Memory B cell (primary cell): Measurements from ENCODE around the gene GOLIM4.
"Not testable (repeated sequence)": the region's sequence is repeated elsewhere in the genome, so short reads cannot be mapped to it uniquely, and the experiment has no call there.

Source experiments
- ATAC-seq: fragments of 150-1000 bp; cut with Tn5 transposase; 2 replicates; pipeline ENCODE4 v1.10.0; 2021; ENCODE audit warnings: low read depth, mild to moderate bottlenecking, moderate library complexity
- DNase-seq, 2 donors: peaks; one replicate each; pipeline ENCODE4 v3.0.0; 2022; ENCODE audit warnings: low spot score in 2 of 2
- H3K27ac Mint-ChIP-seq: one replicate; pipeline ENCODE4 v1.8.0; 2022; ENCODE audit warnings: mild to moderate bottlenecking, moderate library complexity, mixed read lengths
- H3K27me3 Mint-ChIP-seq: one replicate; pipeline ENCODE4 v1.8.0; 2022; ENCODE audit warnings: mixed read lengths
- H3K36me3 Mint-ChIP-seq: one replicate; pipeline ENCODE4 v1.8.0; 2022; ENCODE audit warnings: mild to moderate bottlenecking, mixed read lengths
- H3K4me1 Mint-ChIP-seq: one replicate; pipeline ENCODE4 v1.8.0; 2022; ENCODE audit warnings: mixed read lengths
- H3K4me3 Mint-ChIP-seq: one replicate; pipeline ENCODE4 v1.8.0; 2022; ENCODE audit warnings: mild to moderate bottlenecking, moderate library complexity, mixed read lengths
- H3K9me3 Mint-ChIP-seq: one replicate; pipeline ENCODE4 v1.8.0; 2022; ENCODE audit warnings: mixed read lengths

The GOLIM4 gene

GRCh38 chr3:168095611-168096209 is at the start of gene GOLIM4:
Gene GOLIM4, minus strand, starts transcription at chr3:168095924. Its CDS starts 639 bp downstream, at chr3:168095285.
- Mint-ChIP-seq H3K27me3 (no peaks in the 10 kb centered on the region), H3K27ac (peak within 1 kb of the TSS; percentile 92), H3K36me3 (no peaks in the 10 kb centered on the region), H3K4me3 (peak within 1 kb of the TSS; percentile 97), H3K4me1 (peaks cover 8% of the 10 kb centered on the region), H3K9me3 (no peaks in the 10 kb centered on the region)
- DNase-seq (peak; percentile 69 to 78), ATAC-seq (peak; percentile 67)

GRCh38 chr3:168141405-168141998 is 45.8 kb upstream of the GOLIM4 start:
- ATAC-seq (peak; percentile 91), DNase-seq (peak in 1 of 2 donors; percentile 11)
- Mint-ChIP-seq H3K36me3 (no peaks in the 10 kb centered on the region), H3K27ac (peak overlapping the region; percentile 86), H3K27me3 (no peaks in the 10 kb centered on the region), H3K4me3 (peak overlapping the region; percentile 71), H3K9me3 (no peaks in the 10 kb centered on the region), H3K4me1 (peaks cover 8% of the 10 kb centered on the region)

- no peaks in the 10 kb centered on the region for H3K36me3 Mint-ChIP-seq
- H3K4me3 Mint-ChIP-seq, result no peak overlapping the region
- DNase-seq (no peak), ATAC-seq (no peak)
- no peaks in the 10 kb centered on the region for H3K9me3 Mint-ChIP-seq
- H3K4me1 Mint-ChIP-seq, result peaks cover 8% of the 10 kb centered on the region
- H3K27ac Mint-ChIP-seq, result no peak overlapping the region
- H3K27me3 Mint-ChIP-seq, result no peaks in the 10 kb centered on the region
Measured at GRCh38 chr3:168139947-168140346, 44.2 kb upstream of the GOLIM4 start.

GRCh38 chr3:168138421-168138820 is 42.7 kb upstream of the GOLIM4 start:
- Mint-ChIP-seq H3K36me3 (no peaks in the 10 kb centered on the region), H3K27me3 (no peaks in the 10 kb centered on the region), H3K9me3 (no peaks in the 10 kb centered on the region), H3K4me3 (no peak overlapping the region), H3K4me1 (peaks cover 8% of the 10 kb centered on the region), H3K27ac (no peak overlapping the region)
- DNase-seq (no peak), ATAC-seq (no peak)

GRCh38 chr3:168134931-168135330 is 39.2 kb upstream of the GOLIM4 start:
- Mint-ChIP-seq H3K9me3 (no peaks in the 10 kb centered on the region), H3K4me1 (no peaks in the 10 kb centered on the region), H3K36me3 (no peaks in the 10 kb centered on the region), H3K27ac (no peak overlapping the region), H3K27me3 (no peaks in the 10 kb centered on the region), H3K4me3 (no peak overlapping the region)
- ATAC-seq, result peak; percentile 88
- DNase-seq, result no peak

GRCh38 chr3:168130250-168130649 is 34.5 kb upstream of the GOLIM4 start:
- not testable (repeated sequence) for H3K27ac Mint-ChIP-seq, H3K4me3 Mint-ChIP-seq, H3K27me3 Mint-ChIP-seq, ATAC-seq, H3K36me3 Mint-ChIP-seq, DNase-seq, H3K4me1 Mint-ChIP-seq, H3K9me3 Mint-ChIP-seq

- DNase-seq, H3K27ac Mint-ChIP-seq, H3K4me1 Mint-ChIP-seq: not testable (repeated sequence)
Measured at GRCh38 chr3:168128463-168128862, 32.7 kb upstream of the GOLIM4 start.

GRCh38 chr3:168127466-168127865 is 31.7 kb upstream of the GOLIM4 start:
- no peak for DNase-seq
- Mint-ChIP-seq H3K9me3 (no peaks in the 10 kb centered on the region), H3K27me3 (peaks cover 1% of the 10 kb centered on the region), H3K4me1 (peaks cover 2% of the 10 kb centered on the region), H3K36me3 (peaks cover 5% of the 10 kb centered on the region), H3K27ac (no peak overlapping the region), H3K4me3 (no peak overlapping the region)
- ATAC-seq, result no peak

More at GRCh38 chr3:168128463-168128862, 32.7 kb upstream of the GOLIM4 start:
- not testable (repeated sequence) for ATAC-seq, H3K27me3 Mint-ChIP-seq, H3K9me3 Mint-ChIP-seq, H3K4me3 Mint-ChIP-seq, H3K36me3 Mint-ChIP-seq

GRCh38 chr3:168124791-168125190 is 29.1 kb upstream of the GOLIM4 start:
- H3K9me3 Mint-ChIP-seq, result no peaks in the 10 kb centered on the region
- peaks cover 5% of the 10 kb centered on the region for H3K36me3 Mint-ChIP-seq
- no peak for DNase-seq
- peaks cover 1% of the 10 kb centered on the region for H3K27me3 Mint-ChIP-seq
- H3K4me1 Mint-ChIP-seq, result peaks cover 2% of the 10 kb centered on the region
- no peak overlapping the region for H3K27ac Mint-ChIP-seq
- no peak overlapping the region for H3K4me3 Mint-ChIP-seq
- no peak for ATAC-seq

- Mint-ChIP-seq H3K9me3 (no peaks in the 10 kb centered on the region), H3K36me3 (peaks cover 5% of the 10 kb centered on the region), H3K27ac (no peak overlapping the region), H3K4me1 (peaks cover 2% of the 10 kb centered on the region), H3K27me3 (peaks cover 1% of the 10 kb centered on the region), H3K4me3 (no peak overlapping the region)
- ATAC-seq (no peak), DNase-seq (no peak)
Measured at GRCh38 chr3:168124291-168124690, 28.6 kb upstream of the GOLIM4 start.

- no peaks in the 10 kb centered on the region for H3K9me3 Mint-ChIP-seq
- peaks cover 2% of the 10 kb centered on the region for H3K4me1 Mint-ChIP-seq
- no peak overlapping the region for H3K4me3 Mint-ChIP-seq
Measured at GRCh38 chr3:168123201-168124176, 27.8 kb upstream of the GOLIM4 start.

GRCh38 chr3:168121184-168122017 is 25.7 kb upstream of the GOLIM4 start:
- Mint-ChIP-seq H3K4me1 (peaks cover 2% of the 10 kb centered on the region), H3K4me3 (no peak overlapping the region), H3K27ac (no peak overlapping the region), H3K9me3 (no peaks in the 10 kb centered on the region), H3K36me3 (no peaks in the 10 kb centered on the region), H3K27me3 (peaks cover 3% of the 10 kb centered on the region)
- DNase-seq (no peak), ATAC-seq (no peak)

More at GRCh38 chr3:168123201-168124176, 27.8 kb upstream of the GOLIM4 start:
- Mint-ChIP-seq H3K36me3 (peaks cover 5% of the 10 kb centered on the region), H3K27ac (no peak overlapping the region), H3K27me3 (peaks cover 3% of the 10 kb centered on the region)
- ATAC-seq, result no peak
- DNase-seq, result no peak

GRCh38 chr3:168117853-168118313 is 22.2 kb upstream of the GOLIM4 start:
- H3K27me3 Mint-ChIP-seq, result peaks cover 2% of the 10 kb centered on the region
- no peaks in the 10 kb centered on the region for H3K9me3 Mint-ChIP-seq
- H3K4me3 Mint-ChIP-seq, result no peak overlapping the region
- no peak for DNase-seq
- H3K27ac Mint-ChIP-seq, result no peak overlapping the region
- no peaks in the 10 kb centered on the region for H3K36me3 Mint-ChIP-seq
- no peak for ATAC-seq
- no peaks in the 10 kb centered on the region for H3K4me1 Mint-ChIP-seq
